HG03039 (cell line): ENCODE data around the gene RPS6KA1.

Experiments used
- ATAC-seq: cut with Tn5 transposase; IDR thresholded peaks from one replicate; pipeline ENCODE4 v1.9.1; 2021; ENCODE audit warnings: mild to moderate bottlenecking, moderate library complexity; ENCODE audit not compliant: unreplicated experiment

RPS6KA1 gene

DNA sequence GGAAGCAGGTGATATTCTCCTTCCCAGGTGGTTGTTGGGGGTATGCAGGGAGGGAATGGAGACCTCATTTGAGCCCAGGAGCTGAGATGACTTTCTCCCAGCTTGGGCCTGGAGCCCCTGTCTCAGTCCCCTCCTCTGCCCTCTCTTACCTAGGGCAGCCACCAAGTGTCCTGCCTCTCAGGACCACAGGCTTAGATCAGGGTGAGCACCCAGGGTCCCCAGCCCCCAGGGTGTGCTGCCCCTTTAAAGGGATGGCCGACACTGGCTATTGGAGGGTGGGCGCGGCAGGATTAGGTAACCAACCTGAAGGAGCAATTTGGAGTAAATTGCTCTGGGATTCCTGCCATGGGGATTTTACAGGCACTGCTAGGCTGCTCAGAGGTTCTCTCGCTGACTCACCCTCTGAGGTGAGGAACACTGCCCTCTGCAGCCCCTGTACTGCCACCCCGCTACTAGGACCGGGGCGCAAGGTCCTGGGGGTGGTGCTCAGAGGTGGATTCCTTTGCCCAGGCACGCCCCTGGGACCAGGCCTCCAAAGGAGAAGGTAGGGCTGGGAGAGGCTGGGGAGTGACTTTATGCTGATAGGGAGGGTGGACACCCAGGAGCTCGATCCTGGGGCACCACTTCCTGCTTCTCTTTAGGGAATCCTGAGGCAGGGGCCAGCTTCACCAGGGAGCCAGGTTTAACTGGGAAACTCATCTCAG lies 1.5 kb downstream of the RPS6KA1 start:
- no peak for ATAC-seq

GRCh38 chr1:26531651-26532131 lies 2.1 kb downstream of the RPS6KA1 start:
- no peak for ATAC-seq

DNA sequence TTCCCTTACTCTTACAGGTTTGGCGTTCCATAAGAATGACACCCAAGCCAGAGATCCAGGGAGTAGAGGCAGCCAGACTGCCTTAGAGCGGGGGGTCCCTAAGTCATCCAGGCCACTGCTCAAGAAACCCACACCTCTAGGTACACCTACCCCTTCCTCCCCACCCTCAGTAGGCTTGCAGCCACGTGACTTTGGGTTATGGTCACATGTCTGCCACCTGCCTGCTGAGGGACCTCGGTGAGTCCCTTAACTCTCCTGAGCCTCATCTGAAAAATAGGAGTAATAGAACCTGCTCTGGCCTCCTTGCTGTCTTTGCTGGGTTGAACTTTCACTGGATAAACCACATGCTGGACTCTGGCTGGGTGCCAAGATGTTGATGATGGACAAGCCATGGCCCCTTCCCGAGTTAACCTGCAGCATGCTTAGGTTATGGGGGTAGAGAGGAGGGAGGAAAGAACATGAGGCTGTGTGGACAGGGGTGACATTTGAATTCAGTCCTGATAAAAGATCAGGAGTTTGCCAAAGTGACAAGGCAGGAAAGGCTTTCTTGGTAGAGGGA lies 4.5 kb downstream of the RPS6KA1 start:
- ATAC-seq = no peak

GRCh38 chr1:26535201-26535600 lies 5.6 kb downstream of the RPS6KA1 start:
- ATAC-seq = no peak

GRCh38 chr1:26536081-26536480 lies 6.5 kb downstream of the RPS6KA1 start:
- ATAC-seq = no peak

GRCh38 chr1:26536521-26536920 lies 7.0 kb downstream of the RPS6KA1 start:
- ATAC-seq = no peak

DNA sequence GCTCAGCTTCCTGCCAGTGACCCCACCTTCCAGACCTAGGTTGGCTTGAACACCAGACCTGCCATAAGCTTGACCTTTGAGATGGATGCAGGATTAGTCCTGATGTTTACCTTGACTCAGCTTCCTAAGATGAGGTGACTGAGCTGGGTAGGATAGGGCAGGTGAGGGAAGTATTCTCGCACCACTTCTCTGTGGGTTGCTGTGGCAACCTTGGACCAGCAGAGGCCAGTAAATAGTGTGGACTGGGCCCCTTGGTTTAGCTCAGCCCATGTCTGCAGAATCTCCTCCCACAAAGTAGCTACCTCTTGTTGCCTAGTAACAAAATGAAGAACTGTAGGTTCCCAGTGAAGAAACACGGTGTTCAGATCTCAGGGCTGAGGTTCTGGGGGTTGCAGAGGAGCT lies 8.4 kb downstream of the RPS6KA1 start:
- no peak for ATAC-seq

- no peak for ATAC-seq
Observed at GRCh38 chr1:26538480-26539412, 9.2 kb downstream of the RPS6KA1 start.

GRCh38 chr1:26539722-26540121 lies 10.2 kb downstream of the RPS6KA1 start:
- no peak for ATAC-seq

DNA sequence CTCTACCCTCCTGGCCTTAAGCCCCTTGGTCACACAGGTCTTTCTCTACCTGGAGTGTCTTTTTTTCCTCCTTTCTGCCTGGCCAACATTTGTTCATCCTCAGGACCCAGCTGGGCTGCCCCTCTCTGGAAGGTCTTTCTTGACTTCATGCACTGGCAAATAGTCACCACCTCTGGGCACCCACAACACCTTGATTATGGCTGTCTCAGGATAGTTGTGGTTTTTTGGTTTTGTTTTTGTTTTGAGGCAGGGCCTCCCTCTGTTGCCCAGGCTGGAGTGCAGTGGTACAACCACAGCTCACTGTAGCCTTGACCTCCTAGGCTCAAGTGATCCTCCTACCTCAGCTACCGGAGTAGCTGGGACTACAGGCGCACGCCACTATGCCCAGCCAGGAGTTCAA lies 10.8 kb downstream of the RPS6KA1 start:
- ATAC-seq = no peak

GRCh38 chr1:26541431-26541815 lies 11.9 kb downstream of the RPS6KA1 start:
- no peak for ATAC-seq

DNA sequence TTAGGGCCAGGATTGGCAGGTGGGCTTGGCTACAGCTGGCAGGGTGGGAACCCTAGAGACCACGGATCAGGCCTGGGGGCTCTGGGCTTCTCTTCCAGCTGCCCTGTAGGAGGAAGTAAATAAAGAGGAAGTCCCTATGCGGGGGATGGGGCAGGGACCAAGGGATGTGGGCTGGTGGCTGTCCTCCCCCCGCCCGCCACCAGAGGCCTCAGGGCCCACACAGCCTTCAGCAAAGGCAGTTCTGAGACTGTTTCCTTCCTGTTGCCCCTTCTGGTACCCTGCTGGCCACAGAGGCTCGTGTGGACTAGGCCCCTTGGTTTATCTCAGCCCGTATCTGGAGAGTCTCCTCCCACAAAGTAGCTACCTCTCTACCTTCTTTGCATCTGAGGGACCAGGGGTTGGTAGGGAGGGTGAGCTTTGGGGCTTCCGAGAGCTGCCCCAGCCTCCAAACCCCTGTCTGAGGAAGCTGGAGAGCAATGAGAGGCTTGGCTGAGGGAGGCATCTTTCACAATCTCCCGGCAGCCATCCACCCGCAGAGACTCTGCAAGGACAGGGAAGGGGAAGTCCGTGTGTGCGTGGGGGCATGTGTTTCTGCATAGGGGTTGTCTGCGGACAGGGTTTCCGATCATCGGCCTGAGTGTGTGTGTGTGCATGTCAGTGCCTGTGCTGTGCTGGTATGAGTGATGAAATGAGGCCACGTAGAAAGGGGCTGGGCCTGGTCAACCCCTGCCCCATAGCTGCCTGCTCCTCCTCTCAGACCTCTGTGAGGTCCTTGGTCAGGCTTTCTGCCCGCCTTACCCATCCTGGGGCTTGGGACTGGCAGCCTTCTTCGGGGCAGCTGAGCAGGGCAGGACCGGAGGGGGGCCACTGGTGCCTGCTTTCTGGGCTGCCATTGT lies 12.5 kb downstream of the RPS6KA1 start:
- peak; percentile 43 for ATAC-seq

GRCh38 chr1:26542771-26543451 lies 13.3 kb downstream of the RPS6KA1 start:
- no peak for ATAC-seq

GRCh38 chr1:26543462-26543861 lies 13.9 kb downstream of the RPS6KA1 start:
- no peak for ATAC-seq

- no peak for ATAC-seq
Observed at GRCh38 chr1:26544126-26544525, 14.6 kb downstream of the RPS6KA1 start.

- peak; percentile 3 for ATAC-seq
Observed at GRCh38 chr1:26545969-26546323, 16.4 kb downstream of the RPS6KA1 start.

DNA sequence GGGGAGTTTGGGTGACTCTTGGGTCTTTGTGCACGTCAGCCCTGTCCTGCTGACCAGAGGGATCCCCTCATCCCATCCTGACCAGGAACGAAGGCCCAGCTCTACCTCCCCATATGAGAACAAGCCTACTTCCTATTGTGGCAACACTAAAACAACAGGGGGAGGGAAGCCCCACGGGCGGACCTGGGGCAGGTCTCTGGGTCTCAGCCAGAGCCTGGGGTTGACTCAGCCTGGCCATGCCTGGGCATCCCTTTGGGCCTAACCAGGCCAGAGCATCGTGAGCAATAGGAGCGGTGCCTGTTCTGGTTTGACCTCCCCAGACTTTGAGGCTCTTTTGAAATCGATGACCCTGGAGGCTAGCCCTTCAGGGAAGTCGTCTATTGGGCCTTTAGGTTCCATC lies 16.8 kb downstream of the RPS6KA1 start:
- ATAC-seq = no peak

DNA sequence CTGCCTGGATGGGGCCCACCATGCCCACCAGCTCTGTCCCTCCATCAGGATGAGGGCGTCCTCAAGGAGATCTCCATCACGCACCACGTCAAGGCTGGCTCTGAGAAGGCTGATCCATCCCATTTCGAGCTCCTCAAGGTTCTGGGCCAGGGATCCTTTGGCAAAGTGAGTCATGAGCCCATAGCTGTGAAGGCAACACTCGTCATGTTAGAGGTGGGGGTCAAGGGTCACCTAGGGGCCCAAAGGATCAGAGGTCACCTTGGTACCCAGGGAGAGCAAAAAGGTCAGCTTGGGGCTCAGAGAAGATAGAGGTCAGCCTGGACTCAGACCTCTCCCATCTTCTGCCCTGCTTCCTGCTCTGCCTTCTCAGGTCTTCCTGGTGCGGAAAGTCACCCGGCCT lies 17.3 kb downstream of the RPS6KA1 start:
- ATAC-seq = no peak

- ATAC-seq = no peak
Observed at GRCh38 chr1:26548841-26549240, 19.3 kb downstream of the RPS6KA1 start.

DNA sequence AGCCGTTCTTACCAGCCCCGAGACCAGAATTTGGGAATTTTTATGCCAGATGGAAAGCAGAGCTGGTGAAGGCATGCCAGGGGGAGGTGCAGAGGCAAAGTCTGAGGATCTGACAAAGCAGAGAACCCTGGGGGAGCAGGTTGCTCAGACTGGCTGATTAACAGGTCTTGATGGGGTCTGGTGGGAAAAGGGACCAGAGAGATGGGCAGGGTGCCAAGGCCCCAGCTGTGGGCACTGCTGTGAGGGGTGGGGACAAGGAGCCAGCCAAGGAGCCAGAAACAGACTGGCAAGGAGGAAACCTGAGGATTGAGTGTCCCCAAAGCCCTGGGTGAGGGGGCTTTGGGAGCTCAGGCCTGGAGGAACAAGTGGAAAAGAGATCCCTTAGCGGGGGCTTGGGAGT lies 21.4 kb downstream of the RPS6KA1 start:
- no peak for ATAC-seq
